Esophagus muscularis mucosa (tissue), 4 donors: Measurements from ENCODE around the gene PCIF1. TPM values are rescaled to one million over a fixed set of nuclear protein-coding genes. Genes with fewer than 3 reads are reported as not detected.
"Not testable (repeated sequence)": the region's sequence is repeated elsewhere in the genome, so short reads cannot be mapped to it uniquely, and the experiment has no call there.

Experiments used
- DNase-seq: peaks from one replicate; pipeline ENCODE4 v3.0.0-alpha.2; 2017; ENCODE audit errors: extremely low spot score
- H3K27ac ChIP-seq, 4 donors: fragments of 200-600 bp; sonication (generic); replicated peaks in 1 of 4; 1 replicate in 3 of 4; 2 replicates in 1 of 4; pipeline ENCODE4 v1.5.1; 2016 to 2019; ENCODE audit warnings: mild to moderate bottlenecking in 1 of 4
- H3K27me3 ChIP-seq, 4 donors: fragments of 200-600 bp; sonication (generic); one replicate each; pipeline versions ENCODE4 v1.5.1 to v1.6.0; 2016 to 2019
- H3K36me3 ChIP-seq, 4 donors: fragments of 200-600 bp; sonication (generic); one replicate each; pipeline ENCODE4 v1.5.1; 2016 to 2019
- H3K4me1 ChIP-seq, 4 donors: fragments of 200-600 bp; sonication (generic); one replicate each; pipeline ENCODE4 v1.5.1; 2016 to 2019
- H3K4me3 ChIP-seq, 4 donors: fragments of 200-600 bp; sonication (generic); 1 replicate in 2 of 4; 2 replicates in 2 of 4; pipeline ENCODE4 v1.5.1; 2016 to 2019; ENCODE audit warnings: mild to moderate bottlenecking in 4 of 4, moderate library complexity in 1 of 4
- H3K9me3 ChIP-seq, 4 donors: fragments of 200-600 bp; sonication (generic); 1 replicate in 3 of 4; 2 replicates in 1 of 4; pipeline ENCODE4 v1.5.1; 2016 to 2019
- EP300 ChIP-seq: sonication (generic); formaldehyde crosslinking; IDR thresholded peaks from one replicate; pipeline ENCODE4 v1.6.1; 2017; ENCODE audit warnings: antibody characterized with exemption
- POLR2A ChIP-seq: fragments of 450-650 bp; IDR thresholded peaks from one replicate; pipeline ENCODE4 v1.6.1; 2017; ENCODE audit warnings: antibody characterized with exemption, moderate library complexity, mild to moderate bottlenecking, low read depth
- POLR2AphosphoS5 ChIP-seq, 2 donors: sonication (generic); formaldehyde crosslinking; IDR thresholded peaks; one replicate each; pipeline ENCODE4 v1.6.1; 2017; ENCODE audit warnings: antibody characterized with exemption in 2 of 2
- WGBS: methylation state at CpG from one replicate; pipeline ENCODE4 v1.1.5; 2018; 5-methylcytosine and 5-hydroxymethylcytosine counted together
- intact Hi-C: fragments of 100-400 bp; cut with DNase I; formaldehyde crosslinking; loops from one replicate; pipeline ENCODE4 v1.15.1; 2023
- total RNA-seq, 4 donors: library from RNA; depleted of rRNA; stranded (reverse); fragments of >200 nt; gene quantifications; one replicate each; pipeline versions ENCODE4 v1.1.0 to v1.2.1, GENCODE V29; 2016
- TF ChIP-seq, protein P1 (sequence below), 3 experiments: fragments of 200-600 bp in 2 of 3; fragments of 450-650 bp in 1 of 3; sonication (generic) in 2 of 3; IDR thresholded peaks; one replicate each; pipeline ENCODE4 v1.5.1; 2017 to 2019; ENCODE audit warnings: antibody characterized with exemption in 3 of 3, mild to moderate bottlenecking in 2 of 3, moderate library complexity in 1 of 3

PCIF1 gene
- total RNA-seq, 4 donors from 2014 or later = 35.3 to 51.2 (median 37.2) TPM

DNA sequence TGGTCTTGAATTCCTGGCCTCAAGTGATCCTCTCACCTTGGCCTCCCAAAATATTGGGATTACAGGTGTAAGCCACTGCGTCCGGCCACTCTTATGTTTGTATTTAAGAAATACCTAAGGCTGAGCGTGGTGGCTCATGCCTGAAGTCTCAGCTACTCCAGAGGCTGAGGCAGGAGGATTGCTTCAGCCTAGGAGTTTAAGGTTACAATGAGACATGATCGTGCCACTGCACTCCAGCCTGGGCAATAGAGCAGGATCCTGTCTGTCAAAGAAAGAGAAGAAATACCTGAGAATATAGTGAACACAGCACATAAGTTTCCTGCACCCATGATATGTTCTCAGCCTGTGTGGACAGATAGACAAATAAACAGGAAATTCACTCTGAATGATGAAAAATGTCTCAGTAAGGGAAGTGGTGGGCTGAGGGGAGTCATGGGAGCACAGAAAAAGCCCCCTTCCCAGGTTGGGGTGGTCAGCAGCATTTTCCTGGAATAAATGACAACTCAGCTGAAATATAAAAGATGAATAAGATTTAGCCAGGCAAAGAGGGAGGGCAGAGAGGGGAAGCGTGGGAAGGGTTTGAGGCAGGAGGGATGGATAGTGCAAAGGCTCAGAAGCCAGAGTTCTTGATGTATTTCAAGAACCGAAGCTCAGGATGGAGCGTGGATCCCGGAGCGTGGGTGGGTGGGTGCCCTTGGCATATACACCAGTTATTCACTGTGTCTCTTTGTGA is 60.4 kb downstream of the PCIF1 start:
- no peaks in the 10 kb centered on the region for H3K4me1 ChIP-seq
- 58% methylated on average over 9 of the region's 9 CpGs for whole genome bisulfite sequencing
- TF ChIP-seq, protein P1, sequence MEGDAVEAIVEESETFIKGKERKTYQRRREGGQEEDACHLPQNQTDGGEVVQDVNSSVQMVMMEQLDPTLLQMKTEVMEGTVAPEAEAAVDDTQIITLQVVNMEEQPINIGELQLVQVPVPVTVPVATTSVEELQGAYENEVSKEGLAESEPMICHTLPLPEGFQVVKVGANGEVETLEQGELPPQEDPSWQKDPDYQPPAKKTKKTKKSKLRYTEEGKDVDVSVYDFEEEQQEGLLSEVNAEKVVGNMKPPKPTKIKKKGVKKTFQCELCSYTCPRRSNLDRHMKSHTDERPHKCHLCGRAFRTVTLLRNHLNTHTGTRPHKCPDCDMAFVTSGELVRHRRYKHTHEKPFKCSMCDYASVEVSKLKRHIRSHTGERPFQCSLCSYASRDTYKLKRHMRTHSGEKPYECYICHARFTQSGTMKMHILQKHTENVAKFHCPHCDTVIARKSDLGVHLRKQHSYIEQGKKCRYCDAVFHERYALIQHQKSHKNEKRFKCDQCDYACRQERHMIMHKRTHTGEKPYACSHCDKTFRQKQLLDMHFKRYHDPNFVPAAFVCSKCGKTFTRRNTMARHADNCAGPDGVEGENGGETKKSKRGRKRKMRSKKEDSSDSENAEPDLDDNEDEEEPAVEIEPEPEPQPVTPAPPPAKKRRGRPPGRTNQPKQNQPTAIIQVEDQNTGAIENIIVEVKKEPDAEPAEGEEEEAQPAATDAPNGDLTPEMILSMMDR (IDR thresholded peaks at IDR 0.05) = no peak
- no peak for TF ChIP-seq EP300
- no peak for TF ChIP-seq POLR2A
- TF ChIP-seq POLR2AphosphoS5 (IDR thresholded peaks at IDR 0.05) = no peak
- no peaks in the 10 kb centered on the region for H3K36me3 ChIP-seq
- no peak overlapping the region for H3K27ac ChIP-seq
- intact Hi-C loops = no loop called here
- H3K9me3 ChIP-seq = no peaks in the 10 kb centered on the region
- H3K4me3 ChIP-seq = no peak overlapping the region
- peaks cover 0 to 98% (median 14%) of the 10 kb centered on the region in 4 donors for H3K27me3 ChIP-seq
- DNase-seq = no peak

DNA sequence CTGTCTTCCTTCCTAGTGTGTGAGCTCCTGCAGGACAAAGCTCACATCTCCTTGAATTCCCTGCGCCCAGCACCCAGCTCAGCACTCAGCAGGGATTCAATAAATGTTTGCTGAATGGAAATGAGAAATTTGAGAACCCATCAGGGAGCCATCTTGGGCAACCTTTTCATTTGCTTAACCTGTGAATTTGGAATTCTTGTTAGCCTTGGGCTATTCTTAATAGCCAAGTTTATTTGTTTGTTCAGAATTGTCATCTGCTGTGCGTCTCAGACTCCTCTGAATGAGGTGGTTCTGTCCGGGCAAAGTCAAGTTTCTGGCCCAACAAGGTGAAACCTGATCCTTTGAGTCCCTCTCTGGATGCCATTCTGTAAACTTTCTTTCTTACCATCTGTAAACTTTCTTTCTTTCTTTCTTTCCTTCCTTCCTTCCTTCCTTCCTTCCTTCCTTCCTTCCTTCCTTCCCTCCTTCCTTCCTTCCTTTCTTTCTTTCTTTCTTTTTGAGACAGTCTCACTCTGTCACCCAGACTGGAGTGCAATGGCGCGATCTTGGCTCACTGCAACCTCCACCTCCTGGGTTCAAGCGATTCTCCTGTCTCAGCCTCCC is 61.1 kb downstream of the PCIF1 start:
- H3K9me3 ChIP-seq, DNase-seq, H3K4me3 ChIP-seq, H3K27ac ChIP-seq, intact Hi-C loops, H3K4me1 ChIP-seq, H3K36me3 ChIP-seq: not testable (repeated sequence)
- H3K27me3 ChIP-seq = peaks cover 0 to 98% (median 14%) of the 10 kb centered on the region in 4 donors
- WGBS = 64% methylated on average over 6 of the region's 6 CpGs

DNA sequence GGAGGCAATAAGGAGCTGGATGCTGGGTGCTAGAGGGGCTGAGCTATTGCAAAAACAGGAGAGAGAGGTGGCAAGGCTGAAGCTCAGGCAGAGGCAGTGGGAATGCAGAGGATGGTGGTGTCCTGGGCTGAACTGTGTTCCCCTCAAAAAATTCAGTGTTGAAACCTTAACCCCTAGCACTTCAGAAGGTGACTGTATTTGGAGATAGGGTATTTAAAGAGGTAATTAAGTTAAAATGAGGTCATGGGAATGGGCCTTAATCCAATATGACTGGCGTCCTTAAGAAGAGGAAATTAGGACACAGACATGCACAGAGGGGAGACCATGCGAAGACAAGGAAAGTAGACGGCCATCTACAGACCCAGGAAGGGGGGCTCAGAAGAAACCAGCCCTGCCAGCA is 62.7 kb downstream of the PCIF1 start:
- Histone ChIP-seq H3K4me3 (no peak overlapping the region), H3K9me3 (no peaks in the 10 kb centered on the region), H3K27ac (no peak overlapping the region), H3K27me3 (peaks cover 0 to 97% (median 14%) of the 10 kb centered on the region in 4 donors), H3K36me3 (no peaks in the 10 kb centered on the region), H3K4me1 (peaks cover 0 to 5% (median 0%) of the 10 kb centered on the region in 4 donors)
- WGBS = 57% methylated on average over 3 of the region's 3 CpGs
- no peak for DNase-seq
- TF ChIP-seq, protein P1 (IDR thresholded peaks at IDR 0.05) = no peak
- no peak for TF ChIP-seq EP300
- no peak for TF ChIP-seq POLR2AphosphoS5 (IDR thresholded peaks at IDR 0.05)
- no peak for TF ChIP-seq POLR2A
- intact Hi-C loops = no loop called here

Other genes starting within 250 kb of the PCIF1 start
- gene WFDC13, start 232.6 kb upstream of the PCIF1 start, total RNA-seq = not detected
- gene WFDC10B, start 229.7 kb upstream of the PCIF1 start, total RNA-seq = under 1 TPM in 1 of 4 donors, not detected in 3; 0.69 TPM
- gene SPINT4, start 212.3 kb upstream of the PCIF1 start, total RNA-seq = not detected
- gene WFDC3, start 142.8 kb upstream of the PCIF1 start, total RNA-seq = 1 to 10 TPM in 2 of 4 donors, under 1 TPM in 1, not detected in 1; 0.80 to 3.3 (median 3.2) TPM
- gene DNTTIP1, start 142.7 kb upstream of the PCIF1 start, total RNA-seq = 10 to 100 TPM; 28.2 to 35.9 (median 30.6) TPM
- 1 to 10 TPM in 1 of 4 donors, under 1 TPM in 2, not detected in 1; 0.83 to 2.7 (median 0.91) TPM for gene UBE2C, start 122.0 kb upstream of the PCIF1 start, total RNA-seq
- gene TNNC2, start 107.4 kb upstream of the PCIF1 start, total RNA-seq = 1 to 10 TPM in 3 of 4 donors, under 1 TPM in 1; 0.46 to 3.1 (median 1.8) TPM
- 10 to 100 TPM; 54.0 to 78.5 (median 63.5) TPM for gene SNX21, start 100.9 kb upstream of the PCIF1 start, total RNA-seq
- 10 to 100 TPM; 30.0 to 41.9 (median 33.7) TPM for gene ACOT8, start 77.3 kb upstream of the PCIF1 start, total RNA-seq
- gene ZSWIM3, start 77.1 kb upstream of the PCIF1 start, total RNA-seq = 1 to 10 TPM; 2.1 to 5.4 (median 4.0) TPM
- gene ZSWIM1, start 53.5 kb upstream of the PCIF1 start, total RNA-seq = 10 to 100 TPM in 2 of 4 donors, 1 to 10 TPM in 2; 7.1 to 13.5 (median 9.2) TPM
- 1 to 10 TPM; 1.7 to 4.6 (median 3.0) TPM for gene SPATA25, start 47.1 kb upstream of the PCIF1 start, total RNA-seq
- 10 to 100 TPM; 10.8 to 16.1 (median 13.0) TPM for gene NEURL2, start 43.5 kb upstream of the PCIF1 start, total RNA-seq
- gene CTSA, start 43.3 kb upstream of the PCIF1 start, total RNA-seq = 10 to 100 TPM; 44.8 to 70.2 (median 48.3) TPM
- gene PLTP, start 22.5 kb upstream of the PCIF1 start, total RNA-seq = 100 to 1,000 TPM; 109 to 342 (median 176) TPM
- 10 to 100 TPM; 12.9 to 19.0 (median 15.3) TPM for gene ZNF335, start 37.5 kb downstream of the PCIF1 start, total RNA-seq
- gene MMP9, start 74.2 kb downstream of the PCIF1 start, total RNA-seq = 1 to 10 TPM in 1 of 4 donors, under 1 TPM in 3; 0.11 to 6.5 (median 0.63) TPM
- gene SLC12A5, start 94.5 kb downstream of the PCIF1 start, total RNA-seq = 1 to 10 TPM in 1 of 4 donors, under 1 TPM in 1, not detected in 2; 0.99 to 1.2 TPM
- gene NCOA5, start 155.3 kb downstream of the PCIF1 start, total RNA-seq = 10 to 100 TPM; 17.4 to 36.8 (median 29.9) TPM
- 10 to 100 TPM in 3 of 4 donors, 1 to 10 TPM in 1; 10.0 to 21.6 (median 16.9) TPM for gene CD40, start 183.6 kb downstream of the PCIF1 start, total RNA-seq